PC-3 (cell line): Measurements from ENCODE around the gene ACOT11.

Source experiments
- EZH2 ChIP-seq: fragments of 300-600 bp; sonication (generic); IDR thresholded peaks from one replicate; pipeline ENCODE4 v1.6.1; 2017; ENCODE audit warnings: antibody characterized with exemption, mild to moderate bottlenecking, low read length; ENCODE audit not compliant: unreplicated experiment
- TF ChIP-seq, protein P1 (sequence below): fragments of 300-600 bp; sonication (generic); conservative IDR thresholded peaks from 2 replicates; pipeline ENCODE4 v1.5.1; 2017; ENCODE audit warnings: antibody characterized with exemption, low read depth, mild to moderate bottlenecking, low read length

DNA sequence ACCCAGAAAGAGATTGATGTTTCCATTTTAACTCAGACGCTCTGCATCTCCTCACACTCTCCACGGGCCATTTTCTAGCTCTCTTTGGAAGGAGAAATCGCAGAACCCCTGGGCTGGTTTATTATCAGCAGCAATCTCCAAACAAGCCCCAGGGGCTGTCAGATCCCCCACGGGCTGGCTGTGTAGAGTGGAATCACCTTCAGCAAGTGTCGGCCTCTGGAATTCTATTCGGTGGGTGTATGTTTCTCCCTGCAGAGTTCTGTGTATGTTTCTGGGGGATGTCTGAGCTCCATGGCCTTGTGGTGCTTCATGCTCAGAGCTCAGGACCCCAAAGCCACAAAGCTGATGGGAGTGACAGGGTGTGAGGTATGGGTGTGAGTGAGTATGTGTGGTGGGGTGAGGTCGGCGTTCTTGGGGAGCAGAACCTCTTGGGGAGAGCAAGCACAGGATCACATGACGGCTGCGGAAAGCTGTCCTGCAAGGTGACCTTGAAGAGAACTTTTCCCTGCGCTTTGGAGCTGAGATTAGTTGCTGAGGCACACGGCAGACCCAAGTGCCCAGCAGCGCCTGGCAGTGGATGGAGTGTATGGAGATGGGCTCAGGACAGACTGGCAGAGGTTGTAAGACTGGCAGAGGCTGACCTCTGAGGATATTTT lies 489 bp downstream of the ACOT11 start:
- TF ChIP-seq, protein P1, sequence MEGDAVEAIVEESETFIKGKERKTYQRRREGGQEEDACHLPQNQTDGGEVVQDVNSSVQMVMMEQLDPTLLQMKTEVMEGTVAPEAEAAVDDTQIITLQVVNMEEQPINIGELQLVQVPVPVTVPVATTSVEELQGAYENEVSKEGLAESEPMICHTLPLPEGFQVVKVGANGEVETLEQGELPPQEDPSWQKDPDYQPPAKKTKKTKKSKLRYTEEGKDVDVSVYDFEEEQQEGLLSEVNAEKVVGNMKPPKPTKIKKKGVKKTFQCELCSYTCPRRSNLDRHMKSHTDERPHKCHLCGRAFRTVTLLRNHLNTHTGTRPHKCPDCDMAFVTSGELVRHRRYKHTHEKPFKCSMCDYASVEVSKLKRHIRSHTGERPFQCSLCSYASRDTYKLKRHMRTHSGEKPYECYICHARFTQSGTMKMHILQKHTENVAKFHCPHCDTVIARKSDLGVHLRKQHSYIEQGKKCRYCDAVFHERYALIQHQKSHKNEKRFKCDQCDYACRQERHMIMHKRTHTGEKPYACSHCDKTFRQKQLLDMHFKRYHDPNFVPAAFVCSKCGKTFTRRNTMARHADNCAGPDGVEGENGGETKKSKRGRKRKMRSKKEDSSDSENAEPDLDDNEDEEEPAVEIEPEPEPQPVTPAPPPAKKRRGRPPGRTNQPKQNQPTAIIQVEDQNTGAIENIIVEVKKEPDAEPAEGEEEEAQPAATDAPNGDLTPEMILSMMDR = no peak
- no peak for TF ChIP-seq EZH2
